NCI-H226 (cell line): ENCODE results near the gene LPO.

Experiments used
- DNase-seq: peaks from one replicate; pipeline ENCODE4 v3.0.0-alpha.2; 2015

Gene LPO

DNA sequence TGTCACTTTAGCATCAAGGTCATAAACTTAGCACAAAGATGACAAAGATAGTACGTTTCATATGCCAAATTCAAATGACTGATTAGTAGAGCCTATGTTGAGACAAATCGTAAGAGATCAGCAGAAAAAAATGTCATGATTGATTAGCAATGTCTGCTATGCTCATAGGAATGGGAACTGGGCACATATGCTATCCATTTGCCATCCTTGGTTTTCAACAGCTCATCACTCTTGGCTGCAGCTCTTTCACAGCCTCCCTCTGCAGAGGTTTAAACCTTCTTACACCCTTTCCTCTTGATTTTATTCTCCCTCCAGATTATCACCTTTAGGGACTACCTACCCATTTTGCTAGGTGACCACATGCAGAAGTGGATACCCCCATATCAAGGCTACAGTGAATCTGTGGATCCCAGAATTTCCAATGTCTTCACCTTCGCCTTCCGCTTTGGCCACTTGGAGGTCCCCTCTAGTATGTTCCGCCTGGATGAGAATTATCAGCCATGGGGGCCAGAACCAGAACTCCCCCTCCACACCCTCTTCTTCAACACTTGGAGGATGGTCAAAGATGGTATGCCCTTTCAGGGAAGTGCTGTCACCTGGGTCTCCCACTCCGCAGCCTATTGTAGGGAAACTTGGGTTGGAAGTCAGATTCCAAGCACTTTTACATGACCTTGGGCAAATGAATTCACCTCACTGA, 26.2 kb downstream of the LPO start:
- no peak for DNase-seq

DNA sequence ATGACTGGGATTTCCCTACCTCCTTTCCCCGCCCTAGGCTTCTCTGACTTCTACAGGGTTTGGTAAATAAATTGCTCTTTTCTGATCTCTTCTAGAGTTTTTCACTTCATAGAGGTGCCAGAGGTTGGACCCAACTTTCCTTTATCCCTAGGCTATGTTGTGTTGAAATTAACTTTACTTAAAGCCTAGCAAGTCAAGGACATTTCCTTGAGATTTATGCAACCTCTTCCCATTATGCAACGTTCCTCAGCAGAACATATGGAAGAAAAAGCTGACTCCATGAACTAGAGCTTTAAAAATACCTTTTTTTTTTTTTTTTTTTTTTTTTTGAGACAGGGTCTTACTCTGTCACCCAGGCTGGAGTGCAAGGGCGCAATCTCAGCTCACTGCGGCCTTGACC, 26.9 kb downstream of the LPO start:
- DNase-seq = no peak

DNA sequence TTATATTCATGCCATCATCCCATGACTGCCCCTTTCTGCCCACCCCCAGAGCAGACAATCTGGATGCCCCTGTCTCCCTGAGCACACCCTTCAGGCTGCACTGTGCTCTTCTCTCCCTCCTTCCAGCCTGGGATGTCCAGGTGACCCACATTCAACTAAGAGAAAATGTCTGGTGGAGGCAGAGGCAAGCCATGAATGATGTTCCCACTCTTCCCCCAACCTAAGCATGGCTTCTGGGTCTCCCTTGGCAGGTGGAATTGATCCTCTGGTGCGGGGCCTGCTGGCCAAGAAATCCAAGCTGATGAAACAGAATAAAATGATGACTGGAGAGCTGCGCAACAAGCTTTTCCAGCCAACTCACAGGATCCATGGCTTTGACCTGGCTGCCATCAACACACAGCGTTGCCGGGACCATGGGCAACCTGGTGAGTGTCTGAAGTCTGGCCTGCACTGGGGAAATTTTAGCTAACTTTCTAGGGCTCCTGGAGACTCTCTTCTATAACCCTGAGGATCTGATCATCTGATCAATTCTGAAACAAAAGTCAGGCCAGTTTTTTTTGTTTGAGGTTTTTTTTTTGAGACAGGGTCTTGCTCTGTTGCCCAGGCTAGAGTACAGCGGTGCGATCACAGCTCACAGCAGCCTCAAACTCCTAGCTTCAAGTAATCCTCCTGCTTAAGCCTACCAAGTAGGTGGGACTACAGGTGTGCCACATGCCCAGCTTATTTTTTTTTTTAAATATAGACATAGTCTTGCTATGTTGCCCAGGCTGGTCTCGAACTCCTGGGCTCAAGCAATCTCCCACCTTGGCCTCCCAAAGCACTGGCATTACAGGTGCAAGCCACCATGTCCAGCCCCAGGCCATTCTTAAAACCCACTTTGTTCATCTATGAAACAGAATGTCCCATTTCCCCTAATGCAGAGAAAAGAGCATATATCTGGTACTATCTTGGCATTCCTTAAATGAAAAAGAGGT, 27.8 kb downstream of the LPO start:
- no peak for DNase-seq

DNA sequence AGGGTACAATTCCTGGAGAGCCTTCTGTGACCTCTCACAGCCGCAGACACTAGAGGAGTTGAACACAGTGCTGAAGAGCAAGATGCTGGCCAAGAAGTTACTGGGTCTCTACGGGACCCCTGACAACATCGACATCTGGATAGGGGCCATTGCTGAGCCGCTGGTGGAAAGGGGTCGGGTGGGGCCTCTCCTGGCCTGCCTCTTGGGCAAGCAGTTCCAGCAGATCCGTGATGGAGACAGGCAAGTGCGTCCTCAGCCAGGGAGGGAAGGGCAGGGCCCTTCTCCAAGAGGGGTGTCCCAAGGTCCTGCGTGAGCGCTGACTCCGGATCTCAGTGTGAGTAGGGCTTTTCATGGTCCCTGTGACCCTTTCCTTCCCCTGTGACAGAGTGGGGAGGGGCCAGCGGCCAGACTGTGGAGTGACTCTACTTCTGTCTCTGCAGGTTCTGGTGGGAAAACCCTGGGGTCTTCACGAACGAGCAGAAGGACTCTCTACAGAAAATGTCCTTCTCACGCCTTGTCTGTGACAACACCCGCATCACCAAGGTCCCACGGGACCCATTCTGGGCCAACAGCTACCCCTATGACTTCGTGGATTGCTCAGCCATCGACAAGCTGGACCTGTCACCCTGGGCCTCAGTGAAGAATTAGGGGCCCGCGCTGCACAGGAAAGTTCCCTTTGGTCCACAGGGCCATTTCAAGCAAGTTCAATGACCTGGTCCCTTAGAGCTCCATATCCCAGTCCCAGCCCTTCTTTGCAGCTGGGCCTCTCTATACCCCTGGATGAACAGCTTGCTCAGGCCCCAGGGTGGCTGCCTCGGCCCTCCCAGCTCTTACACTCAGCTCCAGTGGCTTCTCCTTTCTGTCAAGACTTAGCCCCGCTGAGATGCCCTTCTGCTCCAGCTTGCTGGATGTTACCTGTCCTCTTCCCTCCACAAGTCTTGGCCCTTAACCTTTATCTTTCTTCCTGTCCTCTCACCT, 29.3 kb downstream of the LPO start:
- no peak for DNase-seq

DNA sequence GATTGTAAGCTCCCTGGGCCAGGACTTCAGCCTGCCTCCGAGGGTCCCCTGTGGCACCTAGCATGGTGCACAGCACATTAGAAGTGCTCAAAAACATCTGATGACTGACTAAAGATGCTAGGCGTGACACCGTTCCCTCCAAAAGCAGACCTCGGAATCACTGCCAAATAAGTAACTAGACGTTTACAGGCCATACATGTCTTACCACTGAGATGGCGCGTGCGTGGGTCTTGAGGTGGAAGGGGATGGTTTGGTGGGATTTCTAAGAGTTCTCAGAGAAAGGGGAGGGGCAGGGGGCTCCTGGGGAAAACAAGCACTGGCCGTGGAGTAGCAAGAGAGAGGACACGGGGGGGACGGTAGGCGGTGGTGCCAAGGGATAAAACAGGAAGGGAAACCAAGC, 29.9 kb downstream of the LPO start:
- DNase-seq = no peak

DNA sequence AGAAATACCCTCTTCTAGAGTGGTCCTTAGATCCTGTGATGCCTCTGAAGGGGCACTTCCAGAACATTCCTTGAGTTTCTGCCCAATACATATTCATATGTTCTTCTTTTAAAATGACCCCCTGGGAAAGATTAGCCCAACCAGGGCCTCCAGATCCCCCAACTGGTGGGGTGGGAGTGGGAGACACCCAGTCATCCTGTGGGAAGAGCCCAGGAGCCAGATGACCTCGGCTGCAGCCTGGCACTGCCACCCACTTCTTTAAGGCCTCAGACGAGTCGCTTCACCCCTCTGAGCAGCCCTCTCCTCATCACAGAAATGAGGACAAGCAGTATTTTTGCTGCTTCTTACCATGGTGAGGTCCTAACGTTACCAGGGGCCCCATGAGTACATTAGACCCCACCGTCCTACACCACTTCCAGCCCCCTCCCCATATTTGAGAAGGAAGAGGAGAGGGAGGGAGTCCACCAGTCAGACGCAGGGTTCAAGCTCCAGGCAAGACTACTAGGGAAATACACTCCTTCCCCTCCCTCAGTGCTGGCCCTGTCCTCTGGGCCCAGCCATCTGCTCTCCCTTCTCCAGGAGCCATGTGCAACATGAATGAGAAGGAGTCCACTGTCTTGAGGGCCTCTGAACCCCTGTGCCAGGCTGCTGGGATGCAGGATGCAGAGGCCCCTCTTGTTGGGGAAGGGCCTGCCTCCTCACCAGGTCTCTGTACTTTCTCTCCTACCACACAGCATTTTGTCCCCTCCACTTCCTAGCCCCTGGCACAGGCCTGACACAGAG, 30.6 kb downstream of the LPO start:
- DNase-seq = no peak

DNA sequence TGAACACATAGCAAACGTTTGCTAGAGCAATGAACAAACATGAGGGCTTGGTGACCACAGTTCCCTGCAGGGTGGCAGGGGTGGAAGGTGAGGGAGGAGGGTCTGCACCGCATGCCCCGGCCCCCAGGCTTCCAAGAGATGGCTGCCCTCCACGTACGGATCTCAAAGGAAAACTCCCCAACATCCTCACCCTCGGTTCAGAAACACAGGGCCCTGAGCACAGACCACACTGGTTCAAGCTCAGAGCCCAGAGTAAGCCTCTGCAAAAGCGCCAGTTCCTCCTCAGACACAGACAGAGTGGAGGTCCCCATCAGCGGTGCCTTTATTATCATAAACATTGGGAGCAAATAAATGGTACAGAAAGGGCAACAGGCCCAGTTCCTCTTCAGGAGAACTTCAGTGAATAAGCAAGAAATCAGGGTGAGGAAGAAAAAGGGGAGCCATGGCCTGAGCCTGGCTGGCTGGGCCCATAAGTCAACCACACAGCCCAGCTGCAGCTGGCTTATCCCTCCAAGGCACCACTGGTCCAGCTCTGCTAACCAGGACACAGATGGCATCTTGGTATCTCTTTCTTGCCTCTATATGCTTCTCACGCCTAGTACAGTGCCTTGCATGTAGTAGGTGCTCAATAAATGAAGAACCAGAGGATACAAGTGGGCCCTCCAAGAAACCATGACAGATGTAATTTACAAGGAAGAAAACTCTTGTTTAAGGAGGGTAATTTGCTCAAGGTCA, 31.3 kb downstream of the LPO start:
- DNase-seq = no peak

DNA sequence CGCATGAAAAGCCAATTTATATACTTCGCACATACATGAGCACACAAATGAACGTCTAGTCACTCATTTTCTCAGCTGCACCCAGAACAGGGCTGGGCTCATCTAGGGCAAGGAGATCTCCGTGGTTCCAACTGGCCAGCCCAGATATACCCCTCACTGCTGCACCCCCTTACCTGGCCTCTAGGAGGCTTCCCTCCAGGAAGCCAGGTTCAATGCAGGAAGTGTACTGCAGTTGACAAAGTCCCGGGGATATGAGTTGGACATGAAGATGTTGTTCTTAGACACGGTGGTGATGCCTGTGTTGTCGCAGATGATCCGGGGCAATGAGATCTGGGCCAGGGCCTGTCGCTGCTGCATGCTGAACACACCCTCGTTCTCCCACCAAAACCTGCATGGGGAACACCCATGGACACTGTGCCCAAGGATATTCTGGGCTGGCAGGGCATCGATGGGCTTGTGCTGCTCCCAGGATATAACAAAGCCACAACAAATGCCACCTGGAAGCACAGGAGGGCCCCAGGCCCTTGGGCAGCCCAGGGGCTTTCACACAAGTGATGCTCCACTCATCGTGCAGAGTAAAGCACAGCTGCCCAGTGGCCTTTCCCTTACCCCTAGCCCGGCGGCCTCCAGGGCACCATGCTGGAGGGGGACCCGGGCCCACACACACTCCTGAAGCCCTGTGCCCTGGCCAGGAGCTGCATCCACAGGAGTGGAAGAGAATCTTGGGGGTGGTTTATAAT, 32.3 kb downstream of the LPO start:
- DNase-seq = no peak

DNA sequence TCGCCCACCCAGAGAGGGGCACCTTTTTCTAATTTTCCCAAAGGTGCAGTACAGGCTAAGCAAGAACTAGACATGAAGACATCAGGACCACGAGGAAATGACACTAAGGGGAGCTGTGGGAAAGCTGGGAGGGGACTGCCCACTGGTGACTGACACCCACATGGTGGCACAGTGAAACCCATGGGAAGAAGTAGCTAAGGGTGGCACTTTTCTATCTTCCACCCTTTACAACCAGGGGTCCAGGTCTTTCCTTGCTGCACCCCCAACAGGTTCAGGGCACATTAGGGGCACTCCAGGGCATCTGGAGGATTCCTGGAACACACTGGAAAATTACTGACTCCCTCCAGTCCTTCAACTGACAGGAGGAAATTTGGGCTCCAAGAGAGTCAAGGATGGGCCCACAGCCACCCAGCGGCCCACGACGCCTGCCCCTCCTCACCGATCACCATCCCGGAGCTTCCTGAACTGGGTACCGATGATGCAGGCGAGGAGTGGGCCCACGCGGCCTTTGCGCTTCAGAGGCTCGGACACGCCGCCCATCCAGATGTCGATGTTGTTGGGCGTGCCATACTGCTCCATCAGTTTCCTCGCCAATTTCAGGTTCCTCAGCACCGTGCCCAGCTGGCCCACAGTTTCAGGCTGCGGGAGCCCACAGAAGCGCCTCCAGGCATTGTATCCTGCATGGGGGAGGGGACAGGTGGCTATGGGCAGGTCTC, 33.0 kb downstream of the LPO start:
- DNase-seq = no peak

DNA sequence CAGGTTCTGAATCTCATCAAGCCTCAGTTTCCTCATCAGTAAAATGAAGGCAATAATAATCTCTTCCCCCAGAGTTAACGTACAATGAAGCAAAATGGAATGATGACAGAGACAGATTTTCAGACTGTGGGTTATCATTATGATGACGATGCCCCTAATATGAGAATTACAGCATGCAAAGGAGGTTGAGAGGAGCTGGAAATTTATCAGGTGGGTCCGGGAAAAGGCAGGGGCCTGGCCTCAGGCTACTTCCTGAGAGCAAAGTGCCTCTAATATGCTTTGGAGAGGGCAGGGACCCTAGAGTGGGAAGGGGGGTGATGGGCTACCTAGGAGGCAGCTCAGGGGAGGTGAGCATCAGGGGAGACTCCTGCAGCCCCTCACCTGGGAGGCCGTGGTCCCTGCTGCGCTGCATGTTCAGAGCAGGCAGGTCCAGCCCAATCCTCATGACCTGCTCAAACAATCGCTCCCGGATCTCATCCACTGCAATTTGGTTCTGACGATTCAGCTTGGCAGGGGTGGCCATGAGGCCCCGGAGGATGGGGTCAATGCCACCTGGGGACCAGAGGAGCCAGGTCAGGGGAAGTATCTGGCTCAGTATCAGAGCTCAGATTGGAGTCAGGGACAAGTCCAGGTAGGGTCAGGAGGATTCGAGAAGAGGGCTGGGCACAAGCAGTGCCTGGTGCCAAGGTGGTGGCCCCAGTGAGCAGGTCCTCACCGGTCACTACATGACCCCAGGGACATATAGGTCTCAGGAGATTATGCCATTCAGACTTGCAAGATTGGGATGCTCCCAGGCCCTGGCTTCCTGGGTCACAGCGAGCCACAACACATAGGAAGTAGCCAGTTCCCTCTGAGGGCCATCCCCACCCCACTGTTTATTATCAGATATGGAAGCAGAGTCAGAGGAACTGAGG, 34.2 kb downstream of the LPO start:
- DNase-seq = no peak

DNA sequence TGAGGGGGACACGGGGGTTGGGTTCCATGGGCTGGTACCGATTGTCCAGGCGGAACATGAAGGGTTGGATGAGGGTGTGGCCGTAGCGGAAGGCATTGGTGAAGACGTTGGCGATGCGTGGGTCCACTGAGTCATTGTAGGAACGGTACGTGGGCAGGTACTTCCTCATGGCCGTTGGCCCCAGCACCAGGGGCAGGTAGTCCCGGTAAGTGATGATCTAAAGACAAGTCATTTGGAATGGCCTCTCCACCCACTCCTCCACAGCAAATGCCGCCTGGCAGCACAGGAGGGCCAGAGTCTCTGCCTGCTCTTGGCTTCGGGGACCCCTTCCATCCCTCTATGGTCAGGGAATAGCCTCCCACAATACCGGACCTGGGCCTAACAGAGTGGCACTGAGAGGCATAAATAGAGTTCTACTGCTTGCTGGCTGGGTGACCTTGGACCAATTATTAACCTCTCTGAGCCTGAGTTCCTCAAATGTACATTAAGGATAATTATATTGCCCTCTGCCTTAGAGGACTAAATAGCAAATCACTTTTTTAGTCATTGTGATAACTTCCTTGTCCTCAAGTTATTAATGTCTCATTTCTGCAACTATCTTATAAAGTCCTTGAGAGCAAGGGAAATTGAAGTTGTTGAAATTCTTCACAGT, 35.2 kb downstream of the LPO start:
- DNase-seq = no peak

DNA sequence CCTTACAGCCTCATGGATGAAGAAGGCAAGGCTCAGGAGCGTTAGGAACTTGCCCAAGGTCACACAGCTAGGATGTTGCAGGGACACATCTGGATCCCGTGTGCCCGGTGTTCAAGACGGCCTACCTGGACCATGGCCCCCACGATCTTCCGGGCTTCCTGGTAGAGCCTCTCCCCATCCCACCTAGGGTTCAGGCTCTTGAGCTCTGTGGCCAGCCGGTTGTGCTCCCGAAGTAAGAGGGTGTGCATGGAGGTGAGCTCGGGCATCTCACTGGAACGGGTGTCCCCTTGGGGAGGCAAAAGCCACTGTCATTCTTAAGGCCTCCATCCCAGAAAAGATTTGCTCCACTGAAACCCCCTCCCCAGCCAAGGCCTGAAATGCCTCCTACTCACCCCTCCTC, 37.0 kb downstream of the LPO start:
- DNase-seq = no peak

DNA sequence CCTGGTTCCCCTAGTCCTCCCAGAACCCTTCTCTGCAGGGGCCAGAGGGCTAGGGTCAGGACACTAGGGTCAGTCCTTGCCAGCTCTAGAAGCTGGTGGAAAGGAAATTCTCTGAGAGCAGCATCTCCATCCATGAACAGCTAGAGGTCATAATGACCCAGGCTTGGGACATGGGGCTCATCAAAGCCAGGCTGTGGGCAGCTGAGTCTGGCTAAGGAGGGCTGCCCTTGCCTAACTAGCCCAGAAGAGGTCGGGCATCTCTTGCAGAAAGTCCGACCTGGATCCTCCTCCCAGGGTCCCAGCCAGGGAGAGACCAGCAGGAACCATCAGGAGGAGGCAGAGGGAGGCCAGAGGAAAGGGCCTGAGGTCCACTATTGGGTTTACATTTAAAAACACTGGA, 38.0 kb downstream of the LPO start:
- no peak for DNase-seq

DNA sequence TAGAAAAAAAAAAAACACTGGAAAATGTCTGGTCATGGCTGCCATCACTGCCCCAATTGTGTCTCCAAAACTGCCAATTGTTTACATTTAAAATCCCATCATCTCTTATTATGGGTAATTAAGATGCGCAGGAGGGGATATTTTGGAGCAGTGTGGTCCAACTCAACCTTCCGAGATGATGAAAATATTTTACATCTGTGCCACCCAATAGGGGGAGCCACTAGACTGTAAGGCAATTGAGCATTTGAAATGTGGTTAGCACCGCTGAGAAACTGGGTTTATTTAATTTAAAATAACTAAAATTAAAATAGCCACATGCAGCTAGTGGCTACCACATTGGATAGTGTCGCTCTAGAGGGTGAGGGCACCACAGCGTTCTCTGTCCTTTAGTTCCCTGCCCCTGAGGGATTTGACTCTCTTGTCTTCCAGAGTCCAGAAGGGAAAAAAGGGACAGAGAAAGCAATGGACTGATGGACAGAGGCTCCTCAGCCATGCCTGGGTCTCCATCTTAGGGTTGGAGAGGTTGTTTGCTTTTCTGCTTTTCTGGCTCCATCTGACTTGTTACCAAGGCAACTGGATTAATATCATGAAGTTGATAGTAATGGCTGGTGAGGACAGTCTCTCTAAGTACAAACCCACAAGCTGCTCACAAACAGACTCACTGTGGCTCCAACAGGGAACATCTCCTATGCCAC, 38.9 kb downstream of the LPO start:
- no peak for DNase-seq

DNA sequence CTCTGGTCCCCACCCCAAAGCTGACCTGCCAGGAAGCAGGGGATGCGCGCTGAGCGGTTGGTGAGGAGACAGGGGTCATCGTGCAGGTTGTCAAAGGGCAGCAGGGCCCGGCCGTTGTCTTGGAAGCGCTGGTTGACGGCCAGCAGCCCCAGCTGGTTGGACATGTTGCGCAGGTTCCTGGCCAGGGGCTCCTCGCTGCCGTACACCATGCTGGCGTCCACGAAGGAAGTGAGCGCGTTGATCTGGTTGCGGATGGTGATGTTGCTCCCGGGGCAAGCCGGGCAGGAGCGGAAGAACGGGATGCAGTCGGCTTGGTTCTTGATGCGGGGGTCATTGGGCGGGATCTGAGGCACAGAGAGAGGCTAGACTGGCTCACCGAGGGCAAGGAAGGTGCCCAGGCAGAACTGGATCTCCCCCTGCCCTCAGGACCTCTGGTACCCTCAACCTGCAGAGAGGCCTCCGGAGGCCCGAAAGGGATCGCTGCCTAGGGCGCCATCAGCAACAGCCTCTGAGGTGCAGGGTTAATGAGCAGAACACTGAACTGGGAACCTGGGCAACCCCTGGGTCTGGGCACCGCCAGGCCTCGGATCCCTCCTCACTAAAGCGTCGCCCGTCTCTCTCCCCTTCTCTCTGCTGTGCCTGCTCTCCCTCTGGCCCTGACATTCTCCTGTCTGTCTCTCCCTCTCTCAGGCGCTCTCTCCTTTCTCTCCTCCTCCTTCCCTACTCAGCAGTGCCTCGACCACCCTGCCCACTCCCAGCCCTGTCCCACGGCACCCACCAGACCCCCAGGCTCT, 39.6 kb downstream of the LPO start:
- DNase-seq = no peak

DNA sequence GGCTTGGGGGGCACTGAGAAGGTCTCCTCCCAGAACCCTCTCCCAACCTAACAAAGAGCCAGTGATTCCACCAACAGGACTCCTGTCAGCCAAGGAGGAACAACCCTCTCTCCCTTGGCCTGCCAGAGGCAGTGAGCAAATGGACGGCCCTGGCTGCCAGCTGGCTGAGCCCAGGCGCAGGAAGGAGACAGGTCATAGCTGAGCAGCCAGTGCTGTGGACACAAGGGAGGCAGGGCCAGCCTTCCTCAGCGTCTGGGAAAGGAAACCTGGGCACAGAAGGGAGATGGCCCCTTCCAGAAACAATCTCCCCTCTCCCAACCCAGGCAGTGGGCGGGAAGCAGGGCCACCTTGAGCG, 40.3 kb downstream of the LPO start:
- DNase-seq = no peak
